Smooth muscle cell (in vitro differentiated cells): ENCODE measurements around the gene PTK6. TPM values are rescaled to one million over a fixed set of nuclear protein-coding genes. Genes with fewer than 3 reads are reported as not detected.

Source experiments
- DNase-seq: peaks from one replicate; lab custom pipeline; 2025; ENCODE audit not compliant: unreplicated experiment; lab: John Stamatoyannopoulos, UW
- H2AFZ ChIP-seq: fragments of 200-600 bp; sonication (generic); 2 replicates; pipeline ENCODE4 v1.6.0; 2016; ENCODE audit warnings: antibody characterized with exemption, low read depth, mild to moderate bottlenecking
- H3F3A ChIP-seq: fragments of 200-600 bp; sonication (generic); 2 replicates; pipeline ENCODE4 v1.6.0; 2017; ENCODE audit warnings: antibody characterized with exemption, low read depth
- H3K27ac ChIP-seq: fragments of 200-600 bp; sonication (generic); 2 replicates; pipeline ENCODE4 v1.5.1; 2016; ENCODE audit warnings: low read depth, mild to moderate bottlenecking
- H3K27me3 ChIP-seq: fragments of 200-600 bp; sonication (generic); 2 replicates; pipeline ENCODE4 v1.6.1; 2016; ENCODE audit warnings: low read depth, mild to moderate bottlenecking
- H3K36me3 ChIP-seq: fragments of 200-600 bp; sonication (generic); 2 replicates; pipeline ENCODE4 v1.5.1; 2016; ENCODE audit warnings: low read depth
- H3K4me1 ChIP-seq: fragments of 200-600 bp; sonication (generic); 2 replicates; pipeline ENCODE4 v1.5.1; 2016; ENCODE audit warnings: low read depth
- H3K4me2 ChIP-seq: fragments of 200-600 bp; sonication (generic); 2 replicates; pipeline ENCODE4 v1.6.0; 2016; ENCODE audit warnings: mild to moderate bottlenecking
- H3K4me3 ChIP-seq: fragments of 200-600 bp; sonication (generic); 2 replicates; pipeline ENCODE4 v1.5.1; 2016; ENCODE audit warnings: mild to moderate bottlenecking
- H3K79me2 ChIP-seq: fragments of 200-600 bp; sonication (generic); 2 replicates; pipeline ENCODE4 v1.6.0; 2016; ENCODE audit warnings: low read depth, mild to moderate bottlenecking
- H3K9ac ChIP-seq: fragments of 200-600 bp; sonication (generic); 2 replicates; pipeline ENCODE4 v1.6.0; 2016; ENCODE audit warnings: low read depth
- H3K9me3 ChIP-seq: fragments of 200-600 bp; sonication (generic); replicated peaks from 2 replicates; pipeline ENCODE4 v1.5.1; 2016; ENCODE audit warnings: low read depth
- H4K20me1 ChIP-seq: fragments of 200-600 bp; sonication (generic); 2 replicates; pipeline ENCODE4 v1.6.0; 2016; ENCODE audit warnings: low read depth
- CTCF ChIP-seq: fragments of 200-600 bp; sonication (generic); IDR thresholded peaks from 2 replicates; pipeline ENCODE4 v1.5.1; 2017; ENCODE audit warnings: borderline replicate concordance, mild to moderate bottlenecking, antibody characterized with exemption; ENCODE audit not compliant: insufficient read depth, poor library complexity, severe bottlenecking
- WGBS: methylation state at CpG from one replicate; pipeline ENCODE4 v1.1.7; 2016; ENCODE audit warnings: low lambda C conversion rate; 5-methylcytosine and 5-hydroxymethylcytosine counted together
- polyA plus RNA-seq: library from polyadenylated mRNA; unstranded; fragments of >200 nt; fragmentation: Nextera tagmentation; extraction: Ambion mirVana; gene quantifications from 2 replicates; pipeline ENCODE4 v1.2.1, GENCODE V29; 2016
- total RNA-seq: library from RNA; depleted of rRNA; stranded (reverse); fragments of >200 nt; gene quantifications from 2 replicates; pipeline ENCODE4 v1.2.3, GENCODE V29; 2014

Gene PTK6
- total and polyA plus RNA-seq, 2 experiments from 2014 or later = 0.05 TPM; not detected in 1

- Histone ChIP-seq H3K9me3 (no peaks in the 10 kb centered on the region), H3K4me1 (peaks cover 3% of the 10 kb centered on the region), H2AFZ (no peak overlapping the region), H3K27ac (no peak overlapping the region), H3K27me3 (no peaks in the 10 kb centered on the region), H3K9ac (no peak overlapping the region), H3K4me2 (no peak overlapping the region), H3K4me3 (no peak overlapping the region), H3F3A (no peaks in the 10 kb centered on the region), H4K20me1 (no peaks in the 10 kb centered on the region), H3K36me3 (no peaks in the 10 kb centered on the region), H3K79me2 (no peaks in the 10 kb centered on the region)
- 90% methylated on average over 10 of the region's 10 CpGs for WGBS
- no peak for DNase-seq
- no peak for TF ChIP-seq CTCF
Observed at GRCh38 chr20:63543131-63543530, 6.0 kb upstream of the PTK6 start.

- 82% methylated on average over 10 of the region's 10 CpGs for WGBS
- H3K4me2 ChIP-seq = no peak overlapping the region
- no peaks in the 10 kb centered on the region for H3F3A ChIP-seq
- no peaks in the 10 kb centered on the region for H3K9me3 ChIP-seq
- H4K20me1 ChIP-seq = no peaks in the 10 kb centered on the region
- no peaks in the 10 kb centered on the region for H3K79me2 ChIP-seq
- H2AFZ ChIP-seq = no peak overlapping the region
- no peak overlapping the region for H3K4me3 ChIP-seq
- no peak for TF ChIP-seq CTCF
- H3K36me3 ChIP-seq = no peaks in the 10 kb centered on the region
- H3K27me3 ChIP-seq = no peaks in the 10 kb centered on the region
- DNase-seq = no peak
- H3K9ac ChIP-seq = no peak overlapping the region
- H3K4me1 ChIP-seq = peaks cover 3% of the 10 kb centered on the region
- no peak overlapping the region for H3K27ac ChIP-seq
Observed at GRCh38 chr20:63542696-63543095, 5.5 kb upstream of the PTK6 start.

- no peak for DNase-seq
- Histone ChIP-seq H4K20me1 (no peaks in the 10 kb centered on the region), H3K27ac (no peak overlapping the region), H2AFZ (no peak overlapping the region), H3K9ac (no peak overlapping the region), H3F3A (no peaks in the 10 kb centered on the region), H3K4me3 (no peak overlapping the region), H3K4me2 (no peak overlapping the region), H3K4me1 (peaks cover 3% of the 10 kb centered on the region), H3K9me3 (no peaks in the 10 kb centered on the region), H3K27me3 (no peaks in the 10 kb centered on the region), H3K79me2 (no peaks in the 10 kb centered on the region), H3K36me3 (no peaks in the 10 kb centered on the region)
- WGBS = 87% methylated on average over 34 of the region's 36 CpGs
- no peak for TF ChIP-seq CTCF
Observed at GRCh38 chr20:63542031-63542559, 4.9 kb upstream of the PTK6 start.

GRCh38 chr20:63541371-63541770 is 4.2 kb upstream of the PTK6 start:
- Histone ChIP-seq H3K36me3 (no peaks in the 10 kb centered on the region), H2AFZ (no peak overlapping the region), H3K4me1 (peaks cover 3% of the 10 kb centered on the region), H3K27me3 (no peaks in the 10 kb centered on the region), H3K9me3 (no peaks in the 10 kb centered on the region), H3F3A (no peaks in the 10 kb centered on the region), H3K9ac (no peak overlapping the region), H4K20me1 (no peaks in the 10 kb centered on the region), H3K4me3 (no peak overlapping the region), H3K79me2 (no peaks in the 10 kb centered on the region), H3K4me2 (no peak overlapping the region), H3K27ac (no peak overlapping the region)
- no peak for TF ChIP-seq CTCF
- DNase-seq = no peak
- 96% methylated on average over 28 of the region's 28 CpGs for WGBS
